MM.1S (cell line): ENCODE results near the gene ZMIZ1.

Experiments
- CTCF ChIP-seq: fragments of 300-600 bp; sonication (generic); IDR thresholded peaks from 2 replicates; pipeline ENCODE4 v1.5.1; 2016; ENCODE audit warnings: antibody characterized with exemption, low read length, mixed read lengths
- EZH2 ChIP-seq: fragments of 300-600 bp; sonication (generic); optimal IDR thresholded peaks from 2 replicates; pipeline ENCODE3; 2017; ENCODE audit warnings: low read depth, mild to moderate bottlenecking, antibody characterized with exemption, low read length, mixed read lengths

GRCh38 chr10:79268742-79269141 lies 200.0 kb downstream of the ZMIZ1 start:
- TF ChIP-seq CTCF (no peak), EZH2 (no peak)
